Midbrain (tissue), 1 donor: ENCODE data around the gene DCAF5.
A peak's percentile ranks its signal among the peaks of the same experiment; 100 is the strongest.

Source experiments
- DNase-seq: peaks from one replicate; lab custom pipeline; 2025; lab: John Stamatoyannopoulos, UW

DCAF5 gene

DNA sequence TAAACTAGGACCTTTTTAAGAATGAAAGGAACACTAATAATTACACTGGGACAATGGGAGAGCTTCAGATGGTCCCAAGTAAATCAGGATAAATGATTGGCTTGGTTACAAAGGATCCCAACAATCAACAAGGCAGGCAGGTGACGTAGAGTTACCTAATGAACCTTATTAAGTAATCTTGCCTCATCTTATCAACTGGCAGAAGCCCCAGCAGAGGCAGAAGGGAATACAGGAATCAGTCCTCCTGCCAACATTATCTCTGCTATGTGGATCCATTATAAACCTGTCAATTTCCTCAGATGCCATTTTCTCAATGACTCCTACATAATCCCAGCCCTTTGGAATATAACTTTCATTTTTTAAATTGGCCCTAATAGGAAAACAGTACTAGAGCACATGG lies 11.4 kb downstream of the DCAF5 start:
- DNase-seq = no peak

DNA sequence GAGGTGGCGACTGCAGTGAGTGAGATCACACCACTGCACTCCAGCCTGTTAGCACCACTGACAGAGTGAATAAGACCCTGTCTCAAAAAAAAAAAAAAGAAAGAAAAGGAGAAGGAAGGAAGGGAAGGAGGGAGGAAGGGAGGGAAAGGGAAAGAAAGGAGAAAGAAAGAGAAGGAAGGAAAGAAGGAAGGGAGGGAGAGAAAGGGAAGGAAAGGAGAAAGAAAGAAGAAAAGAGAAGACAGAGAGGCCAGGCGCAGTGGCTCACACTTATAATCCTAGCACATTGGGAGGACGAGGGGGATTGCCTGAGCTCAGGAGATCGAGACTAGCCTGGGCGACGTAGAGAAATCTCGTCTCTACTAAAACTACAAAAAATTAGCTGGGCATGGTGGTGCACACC lies 13.2 kb downstream of the DCAF5 start:
- no peak for DNase-seq

DNA sequence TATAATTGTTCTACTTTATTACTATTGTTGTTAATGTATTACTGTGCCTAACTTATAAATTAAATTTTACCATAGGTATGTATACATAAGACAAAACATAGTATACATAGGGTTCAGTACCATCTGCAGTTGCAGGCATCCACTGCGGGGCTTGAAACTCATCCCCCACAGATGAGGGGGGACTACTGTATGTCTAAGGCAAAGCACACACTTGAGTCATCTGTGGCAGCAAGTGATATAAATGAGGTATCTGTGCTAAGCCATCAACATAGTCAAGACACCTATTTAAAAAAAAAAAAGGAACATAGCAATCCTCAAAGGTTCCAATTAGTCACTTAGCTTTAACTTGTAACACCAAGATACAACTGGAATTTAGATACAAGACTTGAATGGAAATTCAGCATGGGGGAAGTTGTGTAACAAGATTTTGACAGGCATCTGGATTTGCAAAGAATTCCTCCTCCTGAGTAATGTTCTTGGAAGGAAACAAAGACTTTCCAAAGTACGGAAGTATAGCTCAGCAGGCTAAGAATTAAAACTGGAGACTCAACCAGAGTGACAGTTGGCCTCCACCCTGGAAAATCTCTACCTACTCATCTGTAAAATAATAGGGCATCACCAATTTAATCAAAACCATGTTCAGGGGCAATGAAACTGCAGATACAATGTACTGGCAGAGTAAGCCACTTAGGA lies 14.9 kb downstream of the DCAF5 start:
- no peak for DNase-seq

DNA sequence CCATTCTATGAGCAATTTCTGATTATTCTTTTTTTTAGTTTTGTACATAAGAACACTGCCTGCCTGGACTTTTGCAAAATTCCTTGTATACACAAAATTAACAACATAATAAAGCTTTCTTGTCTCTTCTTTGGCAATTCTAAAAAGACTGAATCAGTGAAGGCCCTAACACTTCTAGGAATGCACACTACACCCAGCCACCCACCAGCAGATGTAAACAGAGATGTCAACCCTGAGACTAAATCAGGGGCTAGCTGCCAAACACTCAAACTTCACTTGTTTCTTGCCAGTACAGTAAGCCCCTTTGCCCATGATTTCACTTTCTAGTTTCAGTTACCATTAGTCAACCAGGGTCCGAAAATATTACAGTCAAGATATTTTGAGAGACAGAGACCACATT lies 15.5 kb downstream of the DCAF5 start:
- no peak for DNase-seq

DNA sequence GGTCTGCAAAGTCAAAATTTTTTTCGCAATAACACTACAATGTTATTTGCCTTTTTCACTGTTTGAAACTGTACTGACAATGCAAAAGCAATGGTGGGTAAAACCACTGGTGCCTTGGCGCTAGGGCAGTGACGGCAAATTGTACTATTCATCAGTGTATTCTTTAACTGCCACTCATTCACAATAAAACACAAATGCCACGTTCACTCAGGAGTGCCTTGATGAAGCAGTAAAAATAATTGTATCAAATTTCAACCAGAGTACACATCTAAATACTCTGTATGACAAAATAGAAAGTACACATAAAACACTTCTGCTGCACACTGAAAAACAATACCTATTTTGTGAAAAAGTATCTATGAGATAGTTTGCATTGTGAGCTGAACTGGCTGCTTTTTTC lies 17.8 kb downstream of the DCAF5 start:
- no peak for DNase-seq

DNA sequence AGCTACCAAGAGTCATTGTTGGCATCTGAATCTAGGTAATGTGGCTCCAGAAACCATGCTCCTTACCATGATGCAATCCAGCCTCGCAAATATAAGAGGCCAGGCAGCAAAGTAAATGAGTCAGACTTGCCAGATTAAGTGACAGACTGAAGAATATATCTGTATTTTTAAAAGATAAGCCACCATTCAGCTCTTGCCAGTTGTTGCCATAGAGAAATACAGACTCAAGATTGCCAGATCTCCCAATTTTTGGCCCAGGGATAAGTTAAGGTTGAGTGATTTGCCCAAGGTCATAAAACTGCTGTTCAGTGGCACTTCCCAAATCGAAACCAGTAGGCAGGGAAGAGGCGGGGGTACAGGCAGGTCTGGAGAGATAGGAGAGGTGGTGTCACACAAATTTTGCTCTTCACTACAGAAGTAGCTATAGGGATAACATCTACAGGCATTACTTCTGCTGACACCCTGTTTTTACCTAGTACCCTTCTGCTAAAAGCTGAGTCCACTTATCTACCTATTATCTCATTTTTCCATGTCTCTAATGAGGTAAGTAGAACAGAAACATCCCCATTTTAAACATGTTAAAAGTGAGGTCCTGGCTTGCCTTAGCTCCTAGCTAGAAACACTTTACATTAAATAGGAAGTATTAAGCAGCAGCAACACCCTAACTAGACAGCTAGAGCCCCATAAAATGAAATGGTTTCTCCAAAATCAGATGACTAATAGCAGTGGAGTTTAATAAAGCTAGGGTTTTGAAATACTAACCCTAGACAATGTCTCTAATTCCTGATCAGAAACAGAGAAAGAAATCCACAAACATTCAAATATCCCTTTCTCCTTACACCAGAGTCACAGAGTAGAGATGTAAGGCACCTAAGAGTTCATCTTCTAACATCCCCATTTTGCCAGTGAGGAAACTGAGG lies 19.5 kb downstream of the DCAF5 start:
- DNase-seq = no peak

DNA sequence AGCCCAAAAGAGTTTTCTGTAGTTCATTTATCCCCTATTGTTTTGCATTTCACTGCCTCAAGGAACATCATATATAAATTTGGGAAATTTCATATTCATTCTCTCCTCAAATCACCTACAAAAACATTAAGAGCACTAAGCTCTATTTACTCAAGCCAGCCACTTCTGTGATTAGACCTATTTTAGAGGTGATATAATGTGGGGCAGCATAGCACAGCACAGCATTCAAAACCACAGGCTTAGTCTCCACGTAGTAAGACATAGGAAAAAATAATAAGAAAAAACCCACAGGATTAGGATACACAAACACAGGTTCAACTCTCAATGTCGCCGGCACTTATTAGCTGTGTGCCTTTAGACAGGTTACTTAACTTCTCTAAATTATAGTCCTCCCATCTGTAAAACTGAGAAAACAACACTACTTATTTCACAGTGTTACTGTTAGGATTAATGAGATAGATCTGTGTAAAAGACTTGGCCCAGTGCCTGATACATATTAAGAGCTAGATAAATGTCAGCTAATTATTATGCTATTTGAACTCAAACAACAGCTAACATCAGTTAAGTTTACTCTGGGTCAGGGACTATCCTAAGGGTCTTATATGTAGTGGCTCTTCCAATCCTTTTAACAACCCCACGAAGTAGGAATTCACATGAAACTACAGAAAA lies 20.3 kb downstream of the DCAF5 start:
- no peak for DNase-seq

DNA sequence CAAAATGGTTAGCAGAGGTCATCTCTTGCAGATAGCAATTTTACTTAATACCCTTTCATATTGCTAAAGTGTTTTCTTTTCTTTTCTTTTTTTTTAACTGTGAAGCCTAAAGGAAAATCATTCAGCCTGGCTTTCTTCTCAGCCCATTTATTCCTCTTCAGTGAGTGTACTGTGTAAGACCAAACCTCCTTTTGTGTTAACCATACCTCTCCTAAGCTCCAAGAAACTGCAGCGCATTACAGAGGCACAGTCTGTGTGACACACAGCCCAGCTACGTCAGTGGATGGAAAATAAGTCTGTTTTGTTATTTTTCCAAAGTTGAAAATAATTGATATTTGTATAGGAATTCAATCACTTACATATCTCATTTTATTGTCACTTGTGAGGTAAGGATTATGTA lies 21.7 kb downstream of the DCAF5 start:
- no peak for DNase-seq

DNA sequence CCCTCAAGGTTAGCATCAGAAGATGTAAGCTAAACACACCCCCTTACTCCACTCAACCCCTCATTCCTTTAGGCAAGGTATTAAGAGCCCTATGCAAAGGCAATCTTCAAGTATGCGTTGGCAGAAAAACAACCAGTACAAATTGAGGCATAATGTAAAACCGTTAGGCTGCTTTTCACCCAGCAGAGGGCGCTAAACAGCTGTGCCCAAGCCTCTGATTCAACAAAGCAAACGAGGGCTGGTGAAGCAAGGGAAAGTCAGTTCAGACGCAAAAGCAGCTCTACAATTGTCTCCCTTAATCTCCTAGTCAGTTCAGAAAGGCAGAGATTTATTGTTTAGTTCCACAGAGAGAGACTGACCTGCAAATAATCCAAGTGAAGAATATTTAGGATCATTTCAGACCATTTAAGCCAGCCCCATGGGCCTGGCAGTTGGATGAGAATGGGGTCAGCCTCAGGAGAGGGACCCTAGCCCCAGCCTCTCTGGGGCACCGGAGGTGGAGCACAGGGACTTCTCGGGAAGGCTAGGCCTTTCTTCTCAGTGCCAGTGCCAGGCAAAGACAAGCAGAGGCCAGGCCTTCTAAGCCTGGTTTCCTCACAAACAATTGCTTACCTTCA lies 23.5 kb downstream of the DCAF5 start:
- DNase-seq = peak; percentile 87

DNA sequence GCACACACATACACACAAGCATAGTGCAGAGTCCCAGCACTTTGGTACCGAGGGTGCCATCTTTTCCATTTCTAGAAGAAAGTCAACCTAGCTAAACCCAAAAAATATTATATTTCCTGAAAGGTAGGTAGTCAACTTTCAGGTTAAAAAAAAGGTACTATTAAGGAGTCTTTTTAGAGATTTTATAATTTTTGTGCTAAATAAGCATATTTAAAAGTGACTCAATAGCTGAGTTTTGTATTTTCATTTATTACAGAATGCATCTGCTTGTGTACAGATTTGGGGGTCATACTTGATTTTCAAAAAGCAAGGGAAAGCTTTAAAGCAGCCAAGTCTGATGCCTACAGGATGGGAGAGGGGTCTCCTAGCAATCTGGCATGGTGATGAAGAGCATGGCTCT lies 34.6 kb downstream of the DCAF5 start:
- DNase-seq = no peak

DNA sequence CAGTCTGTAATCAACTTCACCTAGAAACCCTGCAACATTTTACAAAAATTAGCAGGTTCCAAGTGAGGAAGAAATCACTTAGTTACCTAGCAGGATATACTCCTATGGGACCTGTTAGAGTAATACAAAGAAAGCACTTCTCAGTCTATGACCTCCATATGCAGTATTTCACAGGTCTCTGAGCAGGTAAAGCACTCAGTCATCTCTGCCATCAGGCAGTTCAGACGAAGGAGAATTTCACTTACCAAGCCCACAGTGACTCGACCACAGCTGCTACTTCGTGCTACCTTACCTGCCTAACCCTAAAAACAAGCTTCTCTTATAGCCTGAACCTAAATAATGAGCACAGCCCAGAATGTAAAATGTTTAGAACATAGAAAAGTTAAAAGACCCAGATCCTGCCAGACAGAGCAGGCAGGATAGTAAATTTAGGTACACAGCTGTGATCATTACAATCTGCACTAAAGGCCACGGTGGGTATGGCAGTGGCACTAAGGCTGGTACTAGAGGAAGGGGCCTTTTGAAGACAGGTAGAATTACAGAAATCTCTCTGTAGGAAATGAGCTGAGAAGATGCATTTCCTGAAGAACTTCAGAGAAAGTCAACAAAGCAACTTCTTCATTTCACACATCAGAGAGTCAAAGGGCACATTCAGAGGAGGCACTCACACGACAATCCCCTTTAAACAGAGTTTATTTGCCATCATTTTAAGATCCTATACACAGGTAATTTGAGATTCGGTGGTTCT lies 35.7 kb downstream of the DCAF5 start:
- no peak for DNase-seq

DNA sequence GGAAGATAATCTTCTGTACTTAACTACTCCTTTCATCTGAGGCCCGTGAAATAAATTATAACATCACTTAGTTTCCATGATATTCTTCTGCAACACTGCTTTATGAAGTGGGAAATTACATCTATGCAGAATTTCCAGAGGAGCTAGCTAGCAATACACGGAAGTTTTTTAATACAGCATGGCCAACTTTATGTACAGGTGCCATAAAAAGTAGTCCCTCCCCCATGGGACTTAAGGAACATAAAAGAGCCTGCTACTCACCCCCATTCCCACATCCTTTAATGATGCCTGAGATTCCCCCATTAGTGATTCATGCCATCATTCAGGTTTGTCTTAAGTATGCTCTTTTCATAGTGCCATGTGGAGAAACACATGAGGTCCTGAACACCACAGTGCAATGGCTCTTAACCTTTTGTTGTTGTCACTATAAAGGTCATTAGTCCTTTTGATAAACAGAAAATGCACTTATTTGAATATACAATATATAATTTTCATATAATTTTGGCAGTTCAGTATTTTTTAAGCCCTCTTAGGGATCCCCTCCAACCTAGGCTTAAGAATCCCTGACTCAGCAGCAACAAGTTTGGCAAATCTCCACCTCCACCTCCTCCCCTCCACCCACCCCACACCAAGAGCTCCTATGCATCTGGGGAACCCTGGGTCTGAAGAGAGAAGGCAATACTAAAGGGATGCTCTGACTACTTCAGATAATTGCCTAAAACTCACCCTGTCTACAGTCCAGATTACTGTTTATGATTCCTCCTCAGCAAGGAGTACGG lies 37.3 kb downstream of the DCAF5 start:
- DNase-seq = no peak

DNA sequence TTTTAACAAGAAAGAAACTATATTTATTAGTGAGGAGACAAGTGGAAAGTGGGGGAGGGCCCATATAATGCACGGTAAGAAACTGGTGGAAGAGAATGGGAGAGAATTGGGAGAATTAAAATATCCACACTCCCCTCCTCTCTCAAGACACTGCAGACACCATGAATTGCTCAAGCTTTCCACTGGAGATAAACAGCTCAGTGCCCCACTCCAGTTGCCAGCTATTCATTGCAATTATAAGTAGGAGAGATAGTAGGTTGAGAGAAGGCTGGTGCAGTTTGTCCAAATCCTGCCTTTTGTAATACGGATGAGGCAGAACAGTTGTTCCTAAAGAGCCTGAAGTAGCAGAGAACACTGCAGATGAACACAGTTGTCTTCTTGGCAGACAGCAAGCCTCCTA lies 38.2 kb downstream of the DCAF5 start:
- DNase-seq = no peak

DNA sequence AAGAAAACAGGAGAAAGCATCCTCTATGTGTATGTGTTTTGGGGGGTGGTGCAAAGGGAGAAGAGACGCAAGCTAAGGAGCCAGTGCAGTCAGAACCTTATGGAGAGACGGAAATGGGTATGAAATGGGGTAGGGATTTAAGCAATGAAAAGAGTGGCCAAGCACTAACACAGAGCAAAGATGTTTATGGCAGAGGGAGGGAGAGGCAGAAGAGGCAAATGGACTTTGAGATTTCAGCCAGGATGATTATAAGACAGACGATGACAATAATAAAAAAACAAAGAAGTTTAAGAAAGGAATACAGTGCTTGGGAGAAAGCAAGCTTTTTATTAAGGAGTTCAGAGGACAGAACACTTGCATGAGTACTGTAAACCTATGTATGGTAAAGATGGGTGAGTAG lies 44.6 kb downstream of the DCAF5 start:
- no peak for DNase-seq

DNA sequence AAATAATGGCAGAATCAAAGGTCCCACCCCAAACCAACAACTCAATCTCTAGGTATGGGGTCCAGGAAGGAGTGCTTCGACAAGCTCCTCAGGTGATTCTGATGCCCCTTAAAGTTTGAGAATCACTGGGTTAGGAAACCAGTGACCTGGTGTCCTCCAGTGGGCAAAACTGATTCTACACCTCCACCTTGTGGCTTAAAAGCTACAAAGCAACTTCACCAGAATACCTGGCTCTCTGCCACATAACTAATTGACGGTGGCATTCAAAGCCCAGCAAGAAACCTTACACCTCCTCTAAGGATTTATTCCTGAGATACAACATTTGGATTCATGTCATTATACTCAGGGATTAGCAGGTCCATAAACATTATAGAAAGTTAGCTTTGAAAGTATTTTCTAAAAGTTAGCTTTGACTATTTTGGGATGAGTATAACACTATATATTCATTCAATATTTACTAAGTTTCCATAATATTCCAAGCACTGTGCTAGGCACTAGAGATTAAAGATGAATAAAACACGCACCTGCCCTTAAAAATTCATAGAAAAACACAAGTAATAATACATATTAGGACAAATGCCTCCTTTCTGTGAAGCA lies 45.4 kb downstream of the DCAF5 start:
- peak; percentile 17 for DNase-seq

DNA sequence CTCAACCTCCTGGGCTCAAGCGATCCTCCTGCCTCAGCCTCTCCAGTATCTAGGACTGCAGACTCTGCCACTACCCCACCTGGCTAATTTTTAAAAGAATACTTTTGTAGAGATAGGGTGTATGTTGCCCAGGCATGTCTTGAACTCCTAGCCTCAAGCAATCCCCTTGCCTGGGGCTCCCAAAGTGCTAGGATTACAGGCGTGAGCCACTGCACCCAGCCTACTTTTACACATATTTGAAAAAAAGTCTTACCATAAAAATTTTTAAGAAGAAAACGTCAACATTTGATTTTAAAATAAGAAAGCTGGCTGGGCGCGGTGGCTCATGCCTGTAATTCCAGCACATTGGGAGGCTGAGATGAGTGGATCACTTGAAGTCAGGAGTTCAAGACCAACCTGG lies 46.5 kb downstream of the DCAF5 start:
- DNase-seq = no peak

DNA sequence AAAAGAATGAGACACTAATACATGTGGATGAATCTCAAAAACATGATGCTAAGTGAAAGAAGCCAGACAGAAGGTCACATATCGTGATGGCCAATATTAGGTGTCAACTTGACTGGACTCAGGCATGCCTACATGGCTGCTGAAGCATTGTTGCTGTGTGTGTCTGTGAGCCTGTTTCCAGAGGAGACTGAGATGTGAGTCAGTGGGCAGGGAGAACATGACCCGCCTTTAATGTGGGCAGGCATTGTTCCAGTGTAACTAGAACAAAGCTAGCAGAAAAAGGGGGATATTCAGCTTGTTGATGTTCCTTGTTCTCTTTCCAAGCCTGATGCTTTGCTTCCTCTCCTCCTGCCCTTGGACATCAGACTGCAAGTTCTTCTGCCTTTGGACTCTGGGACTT lies 47.6 kb downstream of the DCAF5 start:
- no peak for DNase-seq

DNA sequence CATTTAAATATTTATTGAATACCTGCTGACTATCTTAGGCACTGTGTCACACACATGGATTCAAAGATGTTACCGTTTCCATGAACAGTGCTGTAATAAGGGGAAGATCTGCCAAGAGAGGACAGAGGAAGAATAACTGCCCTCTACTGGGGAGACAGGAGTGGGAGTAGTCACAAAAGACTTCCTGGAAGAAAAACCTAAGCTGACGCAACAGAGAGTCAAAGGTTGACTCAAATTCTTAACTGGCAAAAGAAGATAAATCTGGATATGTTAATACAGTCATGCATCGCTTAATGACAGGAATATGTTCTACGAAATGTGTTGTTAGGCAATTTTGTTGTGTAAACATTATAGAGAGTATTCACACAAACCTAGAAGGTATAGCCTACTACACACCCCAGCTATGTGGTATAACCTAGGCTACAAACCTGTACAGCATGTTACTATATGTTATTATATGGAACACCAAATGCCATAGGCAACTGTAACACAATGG lies 51.5 kb downstream of the DCAF5 start:
- DNase-seq = peak; percentile 22

DNA sequence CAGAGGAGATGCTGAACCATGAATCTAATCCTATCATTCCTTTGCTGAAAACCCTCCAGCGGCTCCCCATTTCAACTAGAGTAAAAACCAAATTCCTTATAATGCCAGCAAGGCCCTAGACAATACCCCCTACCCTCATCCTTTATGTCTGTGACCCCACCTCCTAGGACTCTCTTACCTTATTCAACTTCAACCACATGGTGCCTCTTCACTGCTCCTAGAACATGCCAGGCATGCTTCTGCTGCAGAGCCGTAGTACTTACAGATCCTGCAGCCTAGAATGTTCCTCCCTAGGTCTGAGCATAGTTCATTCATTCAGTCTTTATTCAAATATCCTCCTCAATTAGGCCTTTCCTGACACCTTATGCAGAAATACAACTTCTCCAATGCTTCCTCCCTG lies 54.9 kb downstream of the DCAF5 start:
- DNase-seq = no peak

DNA sequence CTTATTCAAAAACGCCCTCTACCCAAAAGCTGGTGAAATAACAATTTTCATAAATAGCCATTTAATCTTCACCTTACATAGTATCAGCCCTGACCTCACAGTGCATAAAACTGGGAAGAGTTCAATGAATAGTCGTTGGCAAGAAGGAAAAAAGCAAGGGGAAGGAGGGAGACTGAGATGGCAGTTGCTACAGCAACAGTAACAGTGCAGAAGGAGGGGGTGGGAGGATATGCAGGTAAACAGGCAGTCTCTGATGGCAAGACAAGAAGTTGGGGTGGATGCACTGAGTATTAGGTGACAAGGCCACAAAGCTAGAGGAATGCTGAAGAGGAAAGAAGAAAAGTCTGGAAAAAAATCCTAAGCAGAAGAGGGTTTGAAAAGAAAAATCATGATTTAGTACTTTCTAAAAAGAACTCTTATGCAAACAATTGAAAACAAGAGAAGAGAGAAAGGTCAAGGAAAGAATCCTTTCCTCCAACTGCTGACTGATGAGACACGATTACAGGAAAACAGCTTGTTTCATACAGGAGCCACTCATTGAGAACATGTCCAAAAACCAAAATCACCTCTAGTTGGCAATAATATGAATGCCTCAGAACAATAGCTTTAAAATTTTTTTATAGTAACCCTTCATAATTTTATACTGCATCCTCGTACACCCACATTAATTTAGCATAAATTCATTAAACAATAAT lies 56.0 kb downstream of the DCAF5 start:
- no peak for DNase-seq
